ENCODE measurements around the gene SEPTIN8. TPM values are rescaled to one million over a fixed set of nuclear protein-coding genes. Genes with fewer than 3 reads are reported as not detected.

The SEPTIN8 gene
- total and polyA plus RNA-seq, 11 donors = 11.0 to 47.6 (median 33.6) TPM

DNA sequence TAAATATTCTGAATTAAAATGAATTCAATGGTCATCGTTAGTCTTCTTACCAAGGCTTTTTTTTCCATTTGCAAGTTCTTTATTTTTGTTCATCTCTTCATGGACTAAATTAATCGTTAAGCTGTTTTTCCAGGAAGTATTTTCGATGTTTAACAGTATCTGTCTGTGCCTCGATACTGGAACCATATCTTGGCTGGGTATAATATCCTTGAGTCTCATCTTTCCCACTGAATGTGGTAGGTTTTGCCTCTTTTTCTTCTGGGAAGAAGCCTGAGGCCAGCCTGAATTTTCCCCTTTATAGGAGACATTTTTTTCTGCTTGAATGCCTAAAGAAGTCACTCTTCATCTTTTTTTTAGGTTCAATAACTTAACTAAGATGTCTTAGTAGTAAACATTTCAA, 4.0 kb upstream of the SEPTIN8 start:
- intact Hi-C loops (cut with DNase I) = no loop called here

DNA sequence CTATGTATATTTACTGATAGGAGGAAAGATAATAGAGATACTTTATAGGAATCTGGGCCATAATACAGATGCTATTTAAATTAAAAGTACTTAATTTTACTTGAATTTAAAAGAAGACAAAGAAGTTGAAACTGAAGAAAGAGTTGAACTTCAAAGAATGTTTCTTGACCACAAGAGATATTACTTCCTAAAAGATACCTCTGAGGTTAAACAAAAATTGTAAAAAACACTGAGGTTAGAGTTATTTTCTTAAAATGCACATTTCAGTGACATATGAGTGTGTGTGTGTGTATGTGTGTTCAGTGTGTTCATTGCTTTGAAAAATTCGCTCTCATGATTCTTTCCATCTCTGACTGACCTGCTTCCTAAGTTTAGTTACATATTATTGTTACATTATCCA, 3.5 kb upstream of the SEPTIN8 start:
- 94 to 98% (median 95%) methylated on average over 1 of the region's 1 CpG for WGBS, 4 donors

More for the DNA sequence above, 4.0 kb upstream of the SEPTIN8 start:
- H3K36me3 ChIP-seq = no peaks in the 10 kb centered on the region
- H3K27ac ChIP-seq = no peak overlapping the region
- TF ChIP-seq POLR2A (IDR thresholded peaks at IDR 0.05) = no peak
- TF ChIP-seq, protein P1, sequence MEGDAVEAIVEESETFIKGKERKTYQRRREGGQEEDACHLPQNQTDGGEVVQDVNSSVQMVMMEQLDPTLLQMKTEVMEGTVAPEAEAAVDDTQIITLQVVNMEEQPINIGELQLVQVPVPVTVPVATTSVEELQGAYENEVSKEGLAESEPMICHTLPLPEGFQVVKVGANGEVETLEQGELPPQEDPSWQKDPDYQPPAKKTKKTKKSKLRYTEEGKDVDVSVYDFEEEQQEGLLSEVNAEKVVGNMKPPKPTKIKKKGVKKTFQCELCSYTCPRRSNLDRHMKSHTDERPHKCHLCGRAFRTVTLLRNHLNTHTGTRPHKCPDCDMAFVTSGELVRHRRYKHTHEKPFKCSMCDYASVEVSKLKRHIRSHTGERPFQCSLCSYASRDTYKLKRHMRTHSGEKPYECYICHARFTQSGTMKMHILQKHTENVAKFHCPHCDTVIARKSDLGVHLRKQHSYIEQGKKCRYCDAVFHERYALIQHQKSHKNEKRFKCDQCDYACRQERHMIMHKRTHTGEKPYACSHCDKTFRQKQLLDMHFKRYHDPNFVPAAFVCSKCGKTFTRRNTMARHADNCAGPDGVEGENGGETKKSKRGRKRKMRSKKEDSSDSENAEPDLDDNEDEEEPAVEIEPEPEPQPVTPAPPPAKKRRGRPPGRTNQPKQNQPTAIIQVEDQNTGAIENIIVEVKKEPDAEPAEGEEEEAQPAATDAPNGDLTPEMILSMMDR (IDR thresholded peaks at IDR 0.05) = no peak
- peaks cover 0 to 4% (median 0%) of the 10 kb centered on the region in 9 donors for H3K27me3 ChIP-seq
- DNase-seq = no peak
- no peak for ATAC-seq
- 94 to 95% (median 95%) methylated on average over 4 of the region's 4 CpGs for WGBS, 4 donors
- H3K9me3 ChIP-seq = no peaks in the 10 kb centered on the region
- no peak overlapping the region for H3K4me3 ChIP-seq
- H3K4me1 ChIP-seq = peaks cover 0 to 25% (median 8%) of the 10 kb centered on the region in 12 donors

DNA sequence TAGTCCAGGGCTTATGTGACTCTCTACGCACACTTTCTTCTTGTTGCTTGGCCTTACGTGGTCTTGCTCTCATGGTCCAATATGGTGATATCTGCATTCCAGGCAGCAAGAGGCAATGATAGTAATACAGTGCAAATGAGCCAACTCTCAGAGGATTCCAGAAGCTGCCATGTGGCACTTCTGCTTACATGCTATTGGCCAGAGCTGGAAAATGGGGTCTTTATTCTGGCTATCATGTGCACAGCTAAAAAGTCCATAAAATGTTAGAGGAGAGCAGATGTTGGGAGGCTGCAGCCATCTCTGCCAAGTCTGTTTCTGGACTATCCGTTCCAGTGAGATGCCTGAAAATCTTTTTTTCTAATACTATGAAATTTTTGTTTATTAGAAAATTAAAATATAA, 2.9 kb upstream of the SEPTIN8 start:
- Histone ChIP-seq H3K36me3 (no peaks in the 10 kb centered on the region), H3K27ac (no peak overlapping the region), H3K27me3 (peaks cover 0 to 4% (median 0%) of the 10 kb centered on the region in 9 donors), H3K9me3 (no peaks in the 10 kb centered on the region), H3K4me3 (no peak overlapping the region), H3K4me1 (peaks cover 0 to 36% (median 16%) of the 10 kb centered on the region in 12 donors)
- no peak for DNase-seq
- TF ChIP-seq POLR2A (IDR thresholded peaks at IDR 0.05) = no peak
- TF ChIP-seq, protein P1 (IDR thresholded peaks at IDR 0.05) = no peak
- 93 to 94% (median 93%) methylated on average over 3 of the region's 3 CpGs for WGBS, 4 donors
- intact Hi-C loops (cut with DNase I) = loop anchor here in 3 of 10 donors (5.0 kb wide), 4 partner anchors 32 to 87 kb away; partner anchors contain the start of genes GDF9 (in 1 of the 3), KIF3A (in 1 of the 3), SOWAHA (in 1 of the 3) and UQCRQ (in 1 of the 3)
- no peak for ATAC-seq

More for the DNA sequence above, 3.5 kb upstream of the SEPTIN8 start:
- DNase-seq (no peak), ATAC-seq (no peak)
- TF ChIP-seq, protein P1 (IDR thresholded peaks at IDR 0.05) = no peak
- TF ChIP-seq POLR2A (IDR thresholded peaks at IDR 0.05) = no peak
- Histone ChIP-seq H3K27ac (no peak overlapping the region), H3K27me3 (peaks cover 0 to 4% (median 0%) of the 10 kb centered on the region in 9 donors), H3K9me3 (no peaks in the 10 kb centered on the region), H3K36me3 (no peaks in the 10 kb centered on the region), H3K4me1 (peaks cover 0 to 30% (median 11%) of the 10 kb centered on the region in 12 donors), H3K4me3 (no peak overlapping the region)
- intact Hi-C loops (cut with DNase I) = no loop called here

DNA sequence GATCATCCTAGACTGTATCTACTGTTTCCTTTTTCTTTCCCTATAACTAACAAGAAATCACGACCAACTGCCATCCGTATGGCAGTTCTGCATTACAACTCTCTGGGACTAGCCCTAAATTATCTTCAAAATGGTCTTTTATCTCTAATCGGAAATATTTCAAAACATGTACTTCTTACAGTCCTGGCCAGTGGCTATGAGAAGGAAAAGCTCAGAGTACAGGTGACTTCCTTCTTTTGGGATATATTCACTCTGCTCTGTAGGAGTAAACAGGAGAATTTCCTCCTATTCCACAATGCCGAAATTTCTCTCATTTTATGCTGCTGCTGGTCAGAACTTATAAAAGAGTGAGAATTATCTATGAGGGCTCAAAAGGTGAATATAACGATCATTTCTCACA, 1.8 kb upstream of the SEPTIN8 start:
- intact Hi-C loops (cut with DNase I) = loop anchor here in 3 of 10 donors (5.0 kb wide), 4 partner anchors 33 to 88 kb away; partner anchors contain the start of genes GDF9 (in 1 of the 3), KIF3A (in 1 of the 3), SOWAHA (in 1 of the 3) and UQCRQ (in 1 of the 3)
- no peak overlapping the region for H3K4me3 ChIP-seq
- no peak for DNase-seq
- H3K36me3 ChIP-seq = no peaks in the 10 kb centered on the region
- 74 to 94% (median 85%) methylated on average over 5 of the region's 5 CpGs for WGBS, 4 donors
- H3K27ac ChIP-seq = no peak overlapping the region
- no peak for TF ChIP-seq POLR2A (IDR thresholded peaks at IDR 0.05)
- TF ChIP-seq, protein P1 (IDR thresholded peaks at IDR 0.05) = no peak
- H3K27me3 ChIP-seq = peaks cover 0 to 4% (median 0%) of the 10 kb centered on the region in 9 donors
- H3K4me1 ChIP-seq = peaks cover 0 to 46% (median 23%) of the 10 kb centered on the region in 12 donors
- ATAC-seq = no peak
- no peaks in the 10 kb centered on the region for H3K9me3 ChIP-seq
